RWPE2 (cell line): ENCODE results near the gene ROBO1.

Experiments
- ATAC-seq: fragments of 200-7000 bp; cut with Tn5 transposase; 3 replicates; pipeline ENCODE4 v1.9.1; 2021; ENCODE audit warnings: low read depth
- DNase-seq: peaks from one replicate; pipeline ENCODE4 v3.0.0-alpha.2; 2020; ENCODE audit warnings: low spot score
- H3K27ac ChIP-seq: fragments of 450-650 bp; 2 replicates; pipeline ENCODE4 v1.5.1; 2017; ENCODE audit warnings: mild to moderate bottlenecking; ENCODE audit not compliant: poor library complexity, severe bottlenecking
- H3K27me3 ChIP-seq: fragments of 250-450 bp; sonication (Bioruptor Pico); 2 replicates; pipeline ENCODE4 v1.5.1; 2021; ENCODE audit warnings: mild to moderate bottlenecking, moderate library complexity; ENCODE audit not compliant: insufficient read depth, poor library complexity, severe bottlenecking
- H3K36me3 ChIP-seq: fragments of 250-450 bp; sonication (Bioruptor Pico); 2 replicates; pipeline ENCODE4 v1.5.1; 2020; ENCODE audit warnings: low read depth, mild to moderate bottlenecking, moderate library complexity
- H3K4me1 ChIP-seq: fragments of 250-450 bp; sonication (Bioruptor Pico); 2 replicates; pipeline ENCODE4 v1.5.1; 2021; ENCODE audit warnings: mild to moderate bottlenecking, moderate library complexity; ENCODE audit not compliant: insufficient read depth, poor library complexity, severe bottlenecking
- H3K4me3 ChIP-seq: fragments of 250-450 bp; sonication (Bioruptor Pico); 2 replicates; pipeline ENCODE4 v1.5.1; 2021; ENCODE audit warnings: mild to moderate bottlenecking, moderate library complexity; ENCODE audit not compliant: severe bottlenecking
- H3K9me3 ChIP-seq: fragments of 250-450 bp; sonication (Bioruptor Pico); 2 replicates; pipeline ENCODE4 v1.5.1; 2021; ENCODE audit warnings: mild to moderate bottlenecking, moderate library complexity; ENCODE audit not compliant: severe bottlenecking
- TF ChIP-seq, protein P1 (sequence below): fragments of 450-650 bp; IDR thresholded peaks from one replicate; pipeline ENCODE4 v1.5.1; 2017; ENCODE audit warnings: mild to moderate bottlenecking, moderate library complexity; ENCODE audit not compliant: poor library complexity, severe bottlenecking

ROBO1 gene

DNA sequence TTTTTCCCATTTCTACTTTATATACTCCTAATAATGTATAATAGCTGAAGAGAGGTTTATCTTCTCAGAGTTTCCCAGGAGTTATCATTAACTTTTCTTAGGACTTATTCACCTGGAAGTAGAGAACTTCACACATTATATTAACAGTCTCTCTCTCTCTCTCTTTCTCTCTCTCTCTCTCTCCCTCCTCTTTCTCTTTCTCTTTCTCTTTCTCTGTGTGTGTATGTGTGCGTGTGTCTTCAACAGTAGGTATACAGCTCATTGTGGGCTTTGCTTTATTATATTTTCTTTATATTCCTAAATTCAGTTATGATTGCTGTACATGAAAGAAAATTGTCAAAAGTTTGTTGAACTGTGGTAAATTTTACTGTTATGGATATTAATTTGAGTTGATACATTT, 353.8 kb downstream of the ROBO1 start:
- Histone ChIP-seq H3K4me1 (no peaks in the 10 kb centered on the region), H3K36me3 (no peaks in the 10 kb centered on the region), H3K9me3 (no peaks in the 10 kb centered on the region), H3K27me3 (no peaks in the 10 kb centered on the region), H3K4me3 (no peak overlapping the region), H3K27ac (no peak overlapping the region)
- TF ChIP-seq, protein P1, sequence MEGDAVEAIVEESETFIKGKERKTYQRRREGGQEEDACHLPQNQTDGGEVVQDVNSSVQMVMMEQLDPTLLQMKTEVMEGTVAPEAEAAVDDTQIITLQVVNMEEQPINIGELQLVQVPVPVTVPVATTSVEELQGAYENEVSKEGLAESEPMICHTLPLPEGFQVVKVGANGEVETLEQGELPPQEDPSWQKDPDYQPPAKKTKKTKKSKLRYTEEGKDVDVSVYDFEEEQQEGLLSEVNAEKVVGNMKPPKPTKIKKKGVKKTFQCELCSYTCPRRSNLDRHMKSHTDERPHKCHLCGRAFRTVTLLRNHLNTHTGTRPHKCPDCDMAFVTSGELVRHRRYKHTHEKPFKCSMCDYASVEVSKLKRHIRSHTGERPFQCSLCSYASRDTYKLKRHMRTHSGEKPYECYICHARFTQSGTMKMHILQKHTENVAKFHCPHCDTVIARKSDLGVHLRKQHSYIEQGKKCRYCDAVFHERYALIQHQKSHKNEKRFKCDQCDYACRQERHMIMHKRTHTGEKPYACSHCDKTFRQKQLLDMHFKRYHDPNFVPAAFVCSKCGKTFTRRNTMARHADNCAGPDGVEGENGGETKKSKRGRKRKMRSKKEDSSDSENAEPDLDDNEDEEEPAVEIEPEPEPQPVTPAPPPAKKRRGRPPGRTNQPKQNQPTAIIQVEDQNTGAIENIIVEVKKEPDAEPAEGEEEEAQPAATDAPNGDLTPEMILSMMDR: no peak
- DNase-seq (no peak), ATAC-seq (no peak)

DNA sequence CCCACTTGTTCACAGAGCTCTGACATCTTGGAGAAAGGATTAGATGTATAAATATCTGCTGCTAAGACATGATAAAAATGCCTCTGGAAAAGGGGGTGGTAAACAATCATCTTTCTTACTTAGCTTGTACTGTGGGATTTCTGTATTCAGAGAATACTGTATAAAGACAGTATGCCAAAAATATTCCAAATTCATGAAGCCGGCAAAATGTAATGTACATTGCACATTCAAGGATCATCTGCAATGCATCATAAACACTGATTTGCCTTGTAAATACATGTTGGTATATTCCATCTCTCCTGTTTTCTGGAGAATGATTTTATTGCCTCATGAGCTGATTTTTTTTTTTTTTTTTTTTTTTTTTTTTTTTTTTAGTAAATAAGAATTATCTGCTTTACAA, 355.3 kb downstream of the ROBO1 start:
- Histone ChIP-seq H3K27ac (no peak overlapping the region), H3K9me3 (no peaks in the 10 kb centered on the region), H3K36me3 (no peaks in the 10 kb centered on the region), H3K27me3 (no peaks in the 10 kb centered on the region), H3K4me1 (no peaks in the 10 kb centered on the region), H3K4me3 (no peak overlapping the region)
- TF ChIP-seq, protein P1: no peak
- no peak for DNase-seq
- no peak for ATAC-seq

DNA sequence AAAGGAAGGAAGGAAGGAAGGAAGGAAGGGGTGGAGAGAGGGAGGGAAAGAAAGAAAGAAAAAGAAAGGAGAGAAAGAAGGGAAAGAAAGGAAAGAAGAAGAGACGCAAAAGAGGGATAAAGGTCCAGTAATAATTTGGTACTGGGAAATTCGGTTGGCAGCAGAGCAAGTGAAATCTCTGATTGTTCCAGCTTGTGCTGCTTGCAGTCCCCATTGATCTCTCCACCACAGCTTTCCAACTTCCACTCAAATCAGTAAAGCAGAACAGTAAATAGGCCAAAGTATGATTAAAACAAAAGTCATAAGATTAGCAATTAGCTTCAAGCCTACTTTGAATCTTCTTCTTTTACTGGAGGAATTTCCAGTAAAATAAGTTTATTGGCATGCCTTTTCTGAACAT, 357.2 kb downstream of the ROBO1 start:
- H3K4me1 ChIP-seq: no peaks in the 10 kb centered on the region
- no peaks in the 10 kb centered on the region for H3K9me3 ChIP-seq
- H3K27ac ChIP-seq: no peak overlapping the region
- DNase-seq: no peak
- ATAC-seq: no peak
- TF ChIP-seq, protein P1: no peak
- no peaks in the 10 kb centered on the region for H3K27me3 ChIP-seq
- H3K4me3 ChIP-seq: no peak overlapping the region
- H3K36me3 ChIP-seq: no peaks in the 10 kb centered on the region

DNA sequence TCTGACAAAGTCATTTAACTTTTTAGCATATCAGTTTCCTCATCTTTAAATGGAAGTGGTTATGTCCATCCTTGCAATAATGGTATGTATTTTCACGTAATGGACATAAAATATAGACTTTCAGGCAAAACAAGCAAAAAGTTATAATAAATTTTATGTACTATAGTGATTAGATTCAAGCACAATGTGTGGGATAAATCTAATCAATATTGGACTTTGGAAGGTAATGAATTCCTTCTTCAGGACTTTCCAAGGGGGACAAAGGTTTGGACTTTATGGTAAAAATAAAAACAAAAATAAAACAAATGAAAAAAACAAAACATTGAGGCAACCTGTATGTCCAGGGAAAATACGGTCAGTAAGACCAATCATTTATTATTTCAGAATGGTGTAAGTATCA, 357.7 kb downstream of the ROBO1 start:
- Histone ChIP-seq H3K27me3 (no peaks in the 10 kb centered on the region), H3K27ac (no peak overlapping the region), H3K9me3 (no peaks in the 10 kb centered on the region), H3K4me1 (no peaks in the 10 kb centered on the region), H3K36me3 (no peaks in the 10 kb centered on the region), H3K4me3 (no peak overlapping the region)
- ATAC-seq: no peak
- TF ChIP-seq, protein P1: no peak
- DNase-seq: no peak

DNA sequence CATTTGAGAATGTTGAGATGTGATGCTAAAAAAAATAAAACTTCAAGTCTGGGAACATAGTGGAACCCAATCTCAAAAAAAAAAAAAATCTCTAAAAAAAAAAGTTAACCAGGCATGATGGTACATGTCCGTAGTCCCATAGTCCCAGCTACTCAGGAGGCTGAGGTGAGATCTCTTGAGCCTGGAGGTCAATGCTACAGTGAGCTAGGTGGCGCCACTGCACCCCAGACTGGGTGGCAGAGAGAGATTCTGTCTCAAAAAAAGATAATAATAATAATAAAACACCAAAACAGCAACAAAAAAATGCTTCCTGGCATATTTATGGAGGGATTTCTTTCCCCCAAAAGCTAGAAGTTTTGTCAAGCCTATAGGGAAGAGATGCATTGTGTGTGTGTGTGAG, 361.6 kb downstream of the ROBO1 start:
- no peak overlapping the region for H3K4me3 ChIP-seq
- H3K4me1 ChIP-seq: no peaks in the 10 kb centered on the region
- DNase-seq: no peak
- TF ChIP-seq, protein P1: peak; percentile 18
- no peak overlapping the region for H3K27ac ChIP-seq
- no peaks in the 10 kb centered on the region for H3K36me3 ChIP-seq
- ATAC-seq: no peak
- no peaks in the 10 kb centered on the region for H3K27me3 ChIP-seq
- H3K9me3 ChIP-seq: no peaks in the 10 kb centered on the region
